Loucy (cell line): ENCODE measurements around the gene AGBL1.

Source experiments
- H2AFZ ChIP-seq: fragments of 200-600 bp; sonication (generic); 2 replicates; pipeline ENCODE4 v1.6.0; 2016; ENCODE audit warnings: antibody characterized with exemption, mild to moderate bottlenecking, low read length, moderate library complexity
- H3F3A ChIP-seq: fragments of 200-600 bp; 2 replicates; pipeline ENCODE4 v1.6.0; 2016; ENCODE audit warnings: antibody characterized with exemption, low read depth, mild to moderate bottlenecking
- H3K27me3 ChIP-seq: fragments of 200-600 bp; sonication (generic); 2 replicates; pipeline ENCODE4 v1.6.1; 2014; ENCODE audit warnings: low read length, mild to moderate bottlenecking; ENCODE audit not compliant: insufficient read depth, poor library complexity, severe bottlenecking
- H3K36me3 ChIP-seq: fragments of 200-600 bp; sonication (generic); 2 replicates; pipeline ENCODE4 v1.6.1; 2016; ENCODE audit warnings: low read length; ENCODE audit not compliant: insufficient read depth
- H3K4me1 ChIP-seq: fragments of 200-600 bp; sonication (generic); 2 replicates; pipeline ENCODE4 v1.5.1; 2014; ENCODE audit warnings: low read length, mild to moderate bottlenecking; ENCODE audit not compliant: insufficient read depth, poor library complexity, severe bottlenecking
- H3K4me2 ChIP-seq: fragments of 200-600 bp; sonication (generic); 2 replicates; pipeline ENCODE4 v1.6.0; 2014; ENCODE audit warnings: antibody characterized with exemption, low read length, low read depth, mild to moderate bottlenecking; ENCODE audit not compliant: poor library complexity, severe bottlenecking
- H3K4me3 ChIP-seq: fragments of 200-600 bp; sonication (generic); 2 replicates; pipeline ENCODE4 v1.5.1; 2014; ENCODE audit warnings: low read length, mild to moderate bottlenecking, mixed read lengths; ENCODE audit not compliant: poor library complexity, severe bottlenecking
- H3K79me2 ChIP-seq: fragments of 200-600 bp; sonication (generic); 2 replicates; pipeline ENCODE4 v1.6.1; 2014; ENCODE audit warnings: low read length; ENCODE audit not compliant: insufficient read depth
- H3K9ac ChIP-seq: fragments of 200-600 bp; sonication (generic); 2 replicates; pipeline ENCODE4 v1.6.0; 2014; ENCODE audit warnings: mild to moderate bottlenecking, low read depth, low read length, moderate library complexity; ENCODE audit not compliant: poor library complexity, severe bottlenecking
- H3K9me2 ChIP-seq: fragments of 200-600 bp; sonication (generic); replicated peaks from 2 replicates; pipeline ENCODE4 v1.6.1; 2016; ENCODE audit warnings: low read depth, low read length, mixed read lengths
- H3K9me3 ChIP-seq: fragments of 200-600 bp; sonication (generic); 2 replicates; pipeline ENCODE4 v1.6.1; 2014; ENCODE audit warnings: mild to moderate bottlenecking, antibody characterized with exemption, low read length, low read depth; ENCODE audit not compliant: insufficient read depth
- H4K20me1 ChIP-seq: fragments of 200-600 bp; sonication (generic); 2 replicates; pipeline ENCODE4 v1.6.0; 2014; ENCODE audit warnings: antibody characterized with exemption, low read length, mild to moderate bottlenecking; ENCODE audit not compliant: insufficient read depth, poor library complexity, severe bottlenecking
- CTCF ChIP-seq: fragments of 200-600 bp; sonication (generic); conservative IDR thresholded peaks from 2 replicates; pipeline ENCODE4 v1.5.1; 2014; ENCODE audit warnings: mild to moderate bottlenecking, antibody characterized with exemption, low read length
- EZH2phosphoT487 ChIP-seq: fragments of 200-600 bp; IDR thresholded peaks from 2 replicates; pipeline ENCODE4 v1.6.1; 2018; ENCODE audit warnings: antibody characterized with exemption, mild to moderate bottlenecking, moderate library complexity, borderline replicate concordance

The AGBL1 gene

GRCh38 chr15:86255247-86255646 lies 175.6 kb downstream of the AGBL1 start:
- no peaks in the 10 kb centered on the region for H4K20me1 ChIP-seq
- no peaks in the 10 kb centered on the region; the same call in 1 of the 2 replicates for H3K9me3 ChIP-seq
- H3K4me1 ChIP-seq: no peaks in the 10 kb centered on the region
- no peaks in the 10 kb centered on the region for H3F3A ChIP-seq
- H3K4me3 ChIP-seq: no peak overlapping the region
- H3K4me2 ChIP-seq: no peak overlapping the region
- H3K9ac ChIP-seq: no peak overlapping the region
- H3K79me2 ChIP-seq: no peaks in the 10 kb centered on the region
- H3K27me3 ChIP-seq: no peaks in the 10 kb centered on the region
- no peak for TF ChIP-seq CTCF
- no peak for TF ChIP-seq EZH2phosphoT487
- H3K9me2 ChIP-seq: no peaks in the 10 kb centered on the region
- no peaks in the 10 kb centered on the region for H3K36me3 ChIP-seq
- H2AFZ ChIP-seq: no peak overlapping the region

- Histone ChIP-seq H3K9me3 (no peaks in the 10 kb centered on the region; the same call in 1 of the 2 replicates), H4K20me1 (no peaks in the 10 kb centered on the region), H3K4me3 (no peak overlapping the region), H3K9ac (no peak overlapping the region), H3K9me2 (no peaks in the 10 kb centered on the region), H3K27me3 (no peaks in the 10 kb centered on the region), H3F3A (no peaks in the 10 kb centered on the region), H3K4me2 (no peak overlapping the region), H3K4me1 (no peaks in the 10 kb centered on the region), H3K79me2 (no peaks in the 10 kb centered on the region), H2AFZ (no peak overlapping the region), H3K36me3 (no peaks in the 10 kb centered on the region)
- TF ChIP-seq CTCF: no peak
- no peak for TF ChIP-seq EZH2phosphoT487
Measured at GRCh38 chr15:86256628-86257027, 177.0 kb downstream of the AGBL1 start.

- Histone ChIP-seq H3K9me3 (no peaks in the 10 kb centered on the region), H2AFZ (no peak overlapping the region), H3F3A (no peaks in the 10 kb centered on the region), H4K20me1 (no peaks in the 10 kb centered on the region), H3K36me3 (no peaks in the 10 kb centered on the region), H3K4me2 (no peak overlapping the region), H3K79me2 (no peaks in the 10 kb centered on the region), H3K9me2 (no peaks in the 10 kb centered on the region), H3K4me3 (no peak overlapping the region), H3K27me3 (no peaks in the 10 kb centered on the region), H3K4me1 (no peaks in the 10 kb centered on the region), H3K9ac (no peak overlapping the region)
- no peak for TF ChIP-seq EZH2phosphoT487
- no peak for TF ChIP-seq CTCF
Measured at GRCh38 chr15:86259589-86259988, 179.9 kb downstream of the AGBL1 start.
